AG09319 (cell line): ENCODE results near the gene PACC1.
"Not testable (repeated sequence)": the region's sequence is repeated elsewhere in the genome, so short reads cannot be mapped to it uniquely, and the experiment has no call there.

Experiments used
- DNase-seq: peaks from one replicate; pipeline ENCODE4 v3.0.0-alpha.2; 2010; ENCODE audit warnings: low read depth; ENCODE audit errors: extremely low read depth
- TF ChIP-seq, protein P1 (sequence below): IDR thresholded peaks from 2 replicates; pipeline ENCODE4 v1.5.1; 2011; ENCODE audit warnings: low read depth, mild to moderate bottlenecking, inconsistent platforms, low read length, moderate library complexity

Gene PACC1

DNA sequence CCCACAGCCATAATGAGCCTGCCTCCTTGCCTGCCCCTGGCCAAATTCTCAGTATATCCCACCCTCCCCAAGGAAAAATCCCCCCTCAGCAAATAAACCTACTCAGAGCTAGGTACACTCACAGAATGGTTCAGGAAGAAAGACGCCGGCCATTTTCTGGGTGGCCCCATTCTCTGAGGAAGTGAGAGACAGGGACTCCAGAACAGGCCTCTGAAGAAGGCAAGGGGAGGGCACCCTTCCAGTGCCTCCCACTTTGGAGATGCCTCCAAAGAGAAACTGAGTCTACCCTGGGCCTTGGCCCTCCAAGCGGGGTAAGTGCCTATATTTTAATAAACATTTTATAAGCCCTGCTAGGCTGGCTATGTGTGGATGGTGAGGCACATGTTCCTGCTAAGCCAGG is 2.3 kb downstream of the PACC1 start:
- TF ChIP-seq, protein P1, sequence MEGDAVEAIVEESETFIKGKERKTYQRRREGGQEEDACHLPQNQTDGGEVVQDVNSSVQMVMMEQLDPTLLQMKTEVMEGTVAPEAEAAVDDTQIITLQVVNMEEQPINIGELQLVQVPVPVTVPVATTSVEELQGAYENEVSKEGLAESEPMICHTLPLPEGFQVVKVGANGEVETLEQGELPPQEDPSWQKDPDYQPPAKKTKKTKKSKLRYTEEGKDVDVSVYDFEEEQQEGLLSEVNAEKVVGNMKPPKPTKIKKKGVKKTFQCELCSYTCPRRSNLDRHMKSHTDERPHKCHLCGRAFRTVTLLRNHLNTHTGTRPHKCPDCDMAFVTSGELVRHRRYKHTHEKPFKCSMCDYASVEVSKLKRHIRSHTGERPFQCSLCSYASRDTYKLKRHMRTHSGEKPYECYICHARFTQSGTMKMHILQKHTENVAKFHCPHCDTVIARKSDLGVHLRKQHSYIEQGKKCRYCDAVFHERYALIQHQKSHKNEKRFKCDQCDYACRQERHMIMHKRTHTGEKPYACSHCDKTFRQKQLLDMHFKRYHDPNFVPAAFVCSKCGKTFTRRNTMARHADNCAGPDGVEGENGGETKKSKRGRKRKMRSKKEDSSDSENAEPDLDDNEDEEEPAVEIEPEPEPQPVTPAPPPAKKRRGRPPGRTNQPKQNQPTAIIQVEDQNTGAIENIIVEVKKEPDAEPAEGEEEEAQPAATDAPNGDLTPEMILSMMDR: no peak
- DNase-seq: no peak

DNA sequence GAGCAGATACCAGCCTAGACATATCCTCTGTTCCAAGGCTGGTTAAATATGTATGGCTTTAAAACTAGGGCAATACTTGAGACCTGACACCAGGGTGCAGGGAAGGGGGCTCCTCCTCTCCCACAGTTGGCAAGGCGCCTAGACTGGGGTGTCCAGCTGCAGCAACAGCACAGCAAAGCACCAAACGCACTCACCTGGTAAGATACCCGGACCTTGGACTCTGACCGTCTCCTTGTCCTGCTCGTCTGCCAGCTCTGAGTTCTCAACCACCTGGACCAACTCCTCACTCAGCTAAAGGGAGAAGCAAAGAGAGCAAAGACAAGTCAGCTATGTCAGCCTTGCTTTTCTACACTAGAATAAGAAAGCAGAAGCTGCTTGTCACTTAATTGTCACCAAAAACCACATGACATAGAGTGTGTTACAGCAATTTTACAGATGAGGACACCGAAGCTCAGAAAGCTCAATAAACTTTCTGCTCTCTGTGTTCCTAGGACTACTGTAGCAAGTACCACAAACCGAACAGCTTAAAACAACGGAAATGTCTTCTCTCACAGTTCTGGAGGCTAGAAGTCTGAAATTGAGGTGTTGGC is 4.4 kb downstream of the PACC1 start:
- DNase-seq: no peak
- TF ChIP-seq, protein P1: no peak

DNA sequence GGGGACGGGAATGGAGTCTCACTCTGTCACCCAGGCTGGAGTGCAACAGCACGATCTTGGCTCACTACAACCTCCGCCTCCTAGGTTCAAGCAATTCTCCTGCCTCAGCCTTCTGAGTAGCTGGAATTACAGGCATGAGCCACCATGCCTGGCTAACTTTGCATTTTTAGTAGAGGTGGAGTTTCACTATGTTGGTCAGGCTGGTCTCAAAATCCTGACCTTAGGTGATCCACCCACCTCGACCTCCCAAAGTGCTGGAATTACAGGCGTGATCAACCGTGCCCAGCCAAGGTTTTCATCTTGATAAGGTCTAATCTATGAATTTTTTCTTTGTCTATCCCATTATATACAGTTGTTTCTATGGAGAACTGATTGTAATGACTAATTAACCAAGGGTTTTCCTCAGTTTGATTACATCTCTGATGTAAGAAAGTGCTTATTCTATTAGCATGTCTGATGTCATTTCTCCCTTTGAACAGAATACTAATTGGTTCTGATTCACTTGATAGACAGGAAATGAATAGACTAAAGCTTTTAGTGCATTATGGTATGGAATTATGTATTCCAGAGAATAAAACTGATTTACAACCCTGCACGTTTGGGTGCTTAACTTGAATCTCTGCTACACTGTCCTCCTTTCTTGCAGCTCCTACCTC is 11.9 kb downstream of the PACC1 start:
- TF ChIP-seq, protein P1: no peak

DNA sequence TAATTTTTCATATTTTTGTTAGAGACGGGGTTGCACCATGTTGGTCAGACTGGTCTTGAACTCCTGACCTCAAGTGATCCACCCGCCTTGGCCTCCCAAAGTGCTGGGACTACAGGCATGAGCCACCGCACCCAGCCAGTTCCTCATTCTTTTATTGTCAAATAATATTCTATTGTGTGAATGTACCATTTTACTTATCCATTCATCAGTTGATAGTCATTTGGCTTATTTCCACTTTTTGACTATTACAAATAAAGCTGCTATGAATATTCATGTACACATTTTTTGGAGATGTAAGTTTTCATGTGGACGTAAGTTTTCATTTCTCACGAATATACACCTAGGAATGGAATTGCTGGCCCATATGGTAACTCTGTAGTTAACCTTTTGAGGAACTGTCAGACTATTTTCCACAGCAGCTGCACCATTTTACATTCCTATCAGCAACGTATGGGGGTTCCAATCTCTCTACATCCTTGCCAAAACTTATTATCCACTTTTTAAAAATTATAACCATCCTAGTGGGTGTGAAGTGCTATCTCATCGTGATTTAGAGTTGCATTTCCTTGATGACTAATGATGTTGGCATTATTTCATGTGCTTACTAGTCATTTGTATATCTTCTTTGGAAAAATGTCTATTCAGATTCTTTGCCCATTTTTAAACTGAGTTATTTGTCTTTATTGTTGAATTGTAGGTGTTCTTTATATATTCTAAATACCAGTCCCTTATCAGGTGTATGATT is 12.7 kb downstream of the PACC1 start:
- no peak for DNase-seq
- TF ChIP-seq, protein P1: no peak

More for the DNA sequence above, 11.9 kb downstream of the PACC1 start:
- no peak for DNase-seq

DNA sequence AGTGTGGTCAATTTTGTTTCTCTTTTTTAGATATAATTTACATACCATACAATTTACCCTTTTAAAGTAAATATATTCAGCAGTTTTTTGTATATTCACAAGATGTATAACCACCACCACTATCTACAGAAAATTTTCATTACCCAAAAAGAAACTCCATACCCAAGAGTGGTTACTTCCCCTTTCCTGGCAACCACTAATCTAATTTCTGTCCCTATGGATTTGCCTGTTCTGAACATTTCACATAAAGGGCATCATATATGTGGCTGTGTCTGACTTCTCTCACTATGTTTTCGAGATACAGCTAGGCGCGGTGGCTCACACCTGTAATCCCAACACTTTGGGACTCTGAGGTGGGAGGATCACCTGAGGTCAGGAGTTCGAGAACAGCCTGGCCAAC is 13.6 kb downstream of the PACC1 start:
- TF ChIP-seq, protein P1: no peak
- DNase-seq: no peak

DNA sequence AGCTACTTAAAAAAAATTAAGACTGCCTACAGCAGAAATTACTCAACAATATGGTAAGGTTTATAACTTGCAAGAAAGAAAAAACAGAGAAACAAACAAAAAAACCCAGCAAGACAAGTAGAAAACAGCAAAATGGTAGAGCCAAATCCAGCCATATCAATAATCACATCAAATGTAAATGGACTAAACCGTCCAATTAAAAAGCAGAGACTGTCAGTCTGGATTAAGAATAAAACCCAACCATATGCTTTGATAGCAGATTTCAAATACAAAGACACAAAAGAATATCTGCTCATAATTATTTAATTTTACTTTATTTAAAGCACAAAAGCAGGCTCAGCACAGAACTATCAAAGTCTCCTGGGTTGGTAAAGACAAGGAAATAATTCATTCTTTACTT is 17.5 kb downstream of the PACC1 start:
- TF ChIP-seq, protein P1: no peak
- no peak for DNase-seq

DNA sequence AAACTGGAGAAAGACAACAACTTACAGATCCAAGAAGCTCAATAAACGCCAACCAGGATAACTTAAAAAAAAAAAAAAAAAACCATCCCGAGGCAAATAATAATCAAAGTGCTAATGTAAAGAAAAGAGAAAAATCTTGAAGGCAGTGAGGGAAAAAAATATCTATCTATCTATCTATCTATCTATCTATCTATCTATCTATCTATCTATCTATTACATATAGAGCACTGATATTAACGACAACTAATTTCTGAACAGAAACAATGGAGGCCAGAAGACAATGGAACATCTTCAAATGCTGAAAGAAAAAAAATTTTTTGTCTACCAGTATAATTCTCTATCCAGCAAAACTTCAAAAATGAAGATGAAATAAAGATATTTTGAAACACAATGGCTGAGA is 18.0 kb downstream of the PACC1 start:
- DNase-seq: no peak

DNA sequence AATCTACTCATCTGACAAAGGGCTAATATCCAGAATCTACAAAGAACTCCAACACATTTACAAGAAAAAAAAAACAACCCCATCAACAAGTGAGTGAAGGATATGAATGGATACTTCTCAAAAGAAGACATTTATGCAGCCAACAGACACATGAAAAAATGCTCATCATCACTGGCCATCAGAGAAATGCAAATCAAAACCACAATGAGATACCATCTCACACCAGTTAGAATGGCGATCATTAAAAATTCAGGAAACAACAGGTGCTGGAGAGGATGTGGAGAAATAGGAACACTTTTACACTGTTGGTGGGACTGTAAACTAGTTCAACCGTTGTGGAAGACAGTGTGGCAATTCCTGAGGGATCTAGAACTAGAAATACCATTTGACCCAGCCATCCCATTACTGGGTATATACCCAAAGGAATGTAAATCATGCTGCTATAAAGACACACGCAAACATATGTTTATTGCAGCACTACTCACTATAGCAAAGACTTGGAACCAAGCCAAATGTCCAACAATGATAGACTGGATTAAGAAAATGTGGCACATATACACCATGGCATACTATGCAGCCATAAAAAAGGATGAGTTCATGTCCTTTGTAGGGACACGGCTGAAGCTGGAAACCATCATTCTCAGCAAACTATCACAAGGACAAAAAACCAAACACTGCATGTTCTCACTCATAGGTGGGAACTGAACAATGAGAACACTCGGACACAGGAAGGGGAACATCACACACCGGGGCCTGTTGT is 18.8 kb downstream of the PACC1 start:
- not testable (repeated sequence) for DNase-seq

More for the DNA sequence above, 18.0 kb downstream of the PACC1 start:
- TF ChIP-seq, protein P1: no peak
